Measurements from ENCODE around the gene ZNF555.

The ZNF555 gene

DNA sequence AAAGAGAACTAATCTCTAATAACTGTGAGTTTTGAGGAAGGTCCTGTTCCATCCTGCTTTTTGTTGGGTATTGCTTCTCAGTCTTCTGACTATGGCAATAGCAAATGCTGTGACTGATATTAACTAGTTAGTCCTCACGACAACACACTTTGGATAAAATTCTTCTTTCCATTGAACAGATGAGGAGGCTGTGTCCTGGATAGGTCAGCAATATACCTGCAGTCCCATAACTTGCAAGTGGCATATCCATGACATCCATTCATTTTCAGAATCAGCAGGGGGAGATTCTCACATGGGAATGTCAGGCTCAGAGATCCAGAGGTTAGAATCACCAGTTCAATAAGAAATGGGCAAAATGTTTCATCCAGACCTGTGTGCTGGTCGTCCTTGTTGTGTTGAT is 14.3 kb upstream of the ZNF555 start:
- DNase-seq (ENCODE audit: low spot score): no peak

- no peak for DNase-seq (ENCODE audit: low spot score)
Measured at GRCh38 chr19:2827840-2828489, 13.3 kb upstream of the ZNF555 start.

- DNase-seq (ENCODE audit: low spot score): no peak
Measured at GRCh38 chr19:2834294-2834871, 6.9 kb upstream of the ZNF555 start.

GRCh38 chr19:2837430-2837829 is 3.8 kb upstream of the ZNF555 start:
- DNase-seq (ENCODE audit: low spot score): no peak

GRCh38 chr19:2841855-2842574 is 740 bp downstream of the ZNF555 start:
- DNase-seq (ENCODE audit: low spot score): peak; percentile 5

DNA sequence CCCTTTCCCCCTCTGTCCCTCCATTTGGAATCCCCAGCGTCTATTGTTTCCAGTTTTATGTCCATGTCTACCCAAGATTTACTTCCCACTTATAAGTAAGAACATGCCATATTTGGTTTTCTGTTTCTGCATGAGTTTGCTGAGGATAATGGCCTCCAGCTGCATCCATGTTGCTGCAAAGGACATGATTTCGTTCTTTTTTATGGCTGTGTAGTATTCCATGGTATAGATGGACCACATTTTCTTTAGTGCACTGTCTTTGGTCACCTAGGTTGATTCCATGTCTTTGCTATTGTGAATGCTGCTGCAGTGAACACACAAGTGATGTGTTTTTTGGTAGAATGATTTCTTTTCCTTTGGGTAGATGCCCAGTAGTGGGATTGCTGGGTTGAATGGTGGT is 3.8 kb downstream of the ZNF555 start:
- DNase-seq (ENCODE audit: low spot score): no peak

- no peak for DNase-seq (ENCODE audit: low spot score)
Measured at GRCh38 chr19:2846180-2846894, 5.1 kb downstream of the ZNF555 start.

DNA sequence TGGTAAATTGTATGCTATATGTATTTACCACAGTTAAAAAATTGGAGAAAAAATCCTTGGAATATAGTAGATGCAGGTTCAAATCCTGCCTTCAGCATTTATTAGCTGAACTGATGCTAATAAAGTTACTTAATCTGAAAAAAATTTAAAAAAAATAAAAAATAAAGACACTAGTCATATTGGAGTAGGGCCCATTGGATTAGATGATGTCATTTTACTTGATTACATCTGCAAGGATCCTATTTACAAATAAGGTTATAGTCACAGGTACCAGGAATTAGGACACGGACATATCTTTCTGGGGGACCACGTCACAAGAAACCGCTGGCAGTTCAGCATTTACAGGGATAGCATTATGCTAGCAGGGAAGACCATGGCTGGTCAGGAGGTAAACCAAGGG is 6.2 kb downstream of the ZNF555 start:
- no peak for DNase-seq (ENCODE audit: low spot score)

DNA sequence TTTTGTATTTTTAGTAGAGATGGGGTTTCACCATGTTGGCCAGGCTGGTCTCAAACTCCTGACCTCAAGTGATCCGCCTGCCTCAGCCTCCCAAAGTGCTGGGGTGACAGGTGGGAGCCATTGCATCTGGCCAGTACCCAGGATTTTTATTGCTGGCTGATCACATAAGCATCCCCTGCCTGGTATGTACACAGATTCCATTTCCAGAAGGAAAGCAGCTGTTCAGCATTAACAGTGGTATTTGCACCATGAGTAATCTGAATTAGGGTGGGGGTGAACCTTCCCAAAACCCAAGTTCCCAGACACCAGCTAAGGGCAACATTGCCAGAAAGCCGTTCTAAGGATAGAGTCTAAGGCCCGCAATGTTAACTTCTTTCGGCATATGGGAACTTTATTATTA is 7.3 kb downstream of the ZNF555 start:
- DNase-seq (ENCODE audit: low spot score): no peak

- no peak for DNase-seq (ENCODE audit: low spot score)
Measured at GRCh38 chr19:2850256-2850925, 9.1 kb downstream of the ZNF555 start.

DNA sequence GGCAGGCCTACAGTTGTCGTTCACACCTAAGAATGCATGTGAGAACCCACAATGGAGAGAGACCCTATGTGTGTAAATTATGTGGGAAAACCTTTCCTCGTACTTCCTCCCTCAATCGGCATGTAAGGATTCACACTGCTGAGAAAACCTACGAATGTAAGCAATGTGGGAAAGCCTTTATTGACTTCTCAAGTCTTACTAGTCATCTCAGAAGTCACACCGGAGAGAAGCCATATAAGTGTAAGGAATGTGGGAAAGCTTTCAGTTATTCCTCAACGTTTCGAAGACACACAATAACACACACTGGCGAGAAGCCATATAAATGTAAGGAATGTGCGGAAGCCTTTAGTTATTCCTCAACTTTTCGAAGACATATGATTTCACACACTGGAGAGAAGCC is 11.3 kb downstream of the ZNF555 start:
- DNase-seq (ENCODE audit: low spot score): no peak

GRCh38 chr19:2853015-2853606 is 11.8 kb downstream of the ZNF555 start:
- DNase-seq (ENCODE audit: low spot score): no peak

GRCh38 chr19:2854849-2855248 is 13.6 kb downstream of the ZNF555 start:
- DNase-seq (ENCODE audit: low spot score): no peak

DNA sequence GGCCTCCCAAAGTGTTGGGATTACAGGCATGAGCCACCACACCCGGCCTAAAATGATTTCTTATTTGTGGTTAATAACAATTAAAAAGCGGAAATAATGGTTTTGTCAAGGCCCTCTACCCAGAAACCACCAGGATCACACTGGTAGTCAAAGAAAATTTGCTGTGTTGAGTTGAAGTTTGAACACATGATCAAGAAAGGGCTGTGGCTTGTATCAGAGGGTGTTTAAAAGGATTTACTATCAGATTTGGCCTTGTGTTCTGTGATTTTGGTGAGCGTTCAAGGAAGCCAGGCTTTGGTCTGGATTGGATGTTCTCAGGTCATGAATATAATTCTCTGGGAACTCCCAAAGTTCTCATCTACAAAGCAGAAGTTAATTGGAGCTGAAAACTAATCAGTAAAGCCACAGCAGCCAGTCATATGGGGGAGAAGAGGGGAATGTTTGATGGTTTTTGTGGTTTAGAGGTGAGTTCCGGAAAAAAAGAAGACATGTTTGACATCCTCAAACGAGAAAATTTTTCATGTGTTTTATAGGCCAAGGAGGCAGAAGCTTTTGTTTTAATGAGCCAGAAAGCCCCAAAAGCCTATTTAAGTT is 15.3 kb downstream of the ZNF555 start:
- no peak for DNase-seq (ENCODE audit: low spot score)

GRCh38 chr19:2858864-2859263 is 17.6 kb downstream of the ZNF555 start:
- DNase-seq (ENCODE audit: low spot score): no peak

GRCh38 chr19:2863816-2864215 is 22.5 kb downstream of the ZNF555 start:
- no peak for DNase-seq (ENCODE audit: low spot score)

- DNase-seq (ENCODE audit: low spot score): no peak
Measured at GRCh38 chr19:2865334-2866100, 24.2 kb downstream of the ZNF555 start.

- no peak for DNase-seq (ENCODE audit: low spot score)
Measured at GRCh38 chr19:2866495-2867024, 25.3 kb downstream of the ZNF555 start.

DNA sequence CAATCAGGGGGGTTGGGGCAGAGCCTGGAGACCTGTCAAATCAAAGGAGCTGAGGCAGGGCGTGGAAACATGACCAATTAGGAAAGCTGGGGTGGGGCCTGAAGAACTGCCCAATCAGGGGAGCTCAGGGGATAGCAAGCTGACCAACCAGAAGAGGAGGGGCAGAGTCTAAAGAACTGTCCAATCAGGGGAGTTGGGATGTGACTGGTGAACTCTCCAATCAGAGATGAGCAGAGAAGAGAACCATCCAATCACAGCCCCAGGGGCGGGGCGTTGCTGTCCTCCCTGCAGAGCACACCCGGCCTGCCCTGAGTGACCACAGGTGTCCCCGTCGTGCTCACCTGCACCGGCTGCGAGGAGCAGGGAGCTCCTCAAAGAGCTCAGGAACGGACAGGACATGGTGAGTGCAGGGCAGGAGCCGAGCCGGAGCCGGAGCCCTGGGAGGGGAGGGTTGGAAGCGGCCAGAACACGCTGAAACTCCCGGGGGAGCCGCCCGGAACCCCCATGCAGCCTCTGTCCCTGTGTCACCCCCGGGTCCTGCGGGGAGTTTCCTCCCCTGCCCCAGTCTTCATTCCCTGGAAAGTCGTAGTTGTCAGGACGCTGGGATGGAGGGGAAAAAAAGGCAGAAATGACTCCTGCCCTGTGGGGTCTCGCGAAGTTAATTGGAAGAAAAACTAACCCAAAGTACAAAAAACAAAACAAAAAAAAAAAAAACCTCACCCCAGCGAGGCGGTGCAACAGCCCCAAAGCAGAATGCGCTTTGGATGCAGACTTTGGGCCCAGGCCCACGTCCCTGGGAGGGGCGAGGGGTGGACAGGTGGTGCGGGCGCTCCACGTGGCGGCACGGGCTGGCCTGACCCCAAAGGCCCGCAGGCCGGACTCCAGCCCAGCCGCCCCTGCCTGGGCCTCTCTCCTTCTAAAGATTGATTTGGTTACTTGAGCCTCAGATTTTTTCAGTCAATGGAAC is 26.0 kb downstream of the ZNF555 start, which contains the start of gene ZNF556:
ZNF556 (plus strand) TSS at position 311 of the 967 bp plus-strand sequence; CDS start at position 398, 87 bp downstream.
- peak; percentile 18 for DNase-seq (ENCODE audit: low spot score)

Data from AG08395 (cell line).